Umbilical cord (tissue), 2 donors: ENCODE data around the gene WASHC4. TPM values are rescaled to one million over a fixed set of nuclear protein-coding genes. Genes with fewer than 3 reads are reported as not detected.
"Not testable (repeated sequence)": the region's sequence is repeated elsewhere in the genome, so short reads cannot be mapped to it uniquely, and the experiment has no call there.

Experiments used
- DNase-seq: peaks from one replicate; pipeline ENCODE4 v3.0.0-alpha.2; 2015; ENCODE audit warnings: low spot score
- total RNA-seq: library from RNA; depleted of rRNA; stranded (reverse); fragments of >200 nt; gene quantifications from one replicate; pipeline ENCODE4 v1.2.3, GENCODE V29; 2014; ENCODE audit warnings: low replicate concordance; ENCODE audit not compliant: insufficient read depth

Gene WASHC4
- total RNA-seq, 1 donor from 2014 or later, result 174 TPM

GRCh38 chr12:105091476-105092206, 15.9 kb upstream of the WASHC4 start:
- DNase-seq, result no peak

DNA sequence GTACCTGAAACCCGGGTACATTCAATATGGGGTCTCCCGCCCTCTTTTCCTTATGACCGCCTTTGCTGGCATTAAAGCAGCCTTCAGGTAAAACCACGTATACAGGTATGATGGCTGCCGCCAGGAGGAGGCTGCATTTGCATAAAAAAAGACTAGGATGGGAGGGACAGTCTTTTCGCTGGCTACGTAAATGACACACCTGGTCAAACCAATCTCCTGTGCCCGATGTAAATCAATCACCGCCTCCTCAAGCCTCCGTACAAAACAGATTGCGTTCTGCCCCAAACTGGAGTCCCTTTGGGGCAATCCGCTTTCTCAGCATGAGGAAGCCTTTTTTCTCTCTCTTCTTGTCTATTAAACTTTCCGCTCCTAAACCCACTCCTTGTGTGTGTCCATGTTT, 15.2 kb upstream of the WASHC4 start:
- no peak for DNase-seq

DNA sequence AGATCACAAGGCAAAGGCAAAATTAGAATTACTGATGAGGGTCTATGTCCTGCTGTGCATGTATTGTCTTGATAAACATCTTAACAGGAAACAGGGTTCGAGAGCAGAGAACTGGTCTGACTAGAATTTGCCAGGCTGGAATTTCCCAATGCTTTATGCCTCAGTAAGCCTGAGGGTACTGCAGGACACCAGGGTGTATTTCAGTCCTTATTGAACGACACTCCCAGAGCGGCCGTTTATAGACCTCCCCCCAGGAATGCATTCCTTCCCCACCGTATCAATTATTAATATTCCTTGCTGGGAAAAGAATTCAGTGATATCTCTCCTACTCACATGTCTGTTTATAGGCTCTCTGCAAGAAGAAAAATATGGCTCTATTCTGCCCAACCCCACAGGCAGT, 12.2 kb upstream of the WASHC4 start:
- not testable (repeated sequence) for DNase-seq

- no peak for DNase-seq
Observed at GRCh38 chr12:105099356-105099755, 8.2 kb upstream of the WASHC4 start.

DNA sequence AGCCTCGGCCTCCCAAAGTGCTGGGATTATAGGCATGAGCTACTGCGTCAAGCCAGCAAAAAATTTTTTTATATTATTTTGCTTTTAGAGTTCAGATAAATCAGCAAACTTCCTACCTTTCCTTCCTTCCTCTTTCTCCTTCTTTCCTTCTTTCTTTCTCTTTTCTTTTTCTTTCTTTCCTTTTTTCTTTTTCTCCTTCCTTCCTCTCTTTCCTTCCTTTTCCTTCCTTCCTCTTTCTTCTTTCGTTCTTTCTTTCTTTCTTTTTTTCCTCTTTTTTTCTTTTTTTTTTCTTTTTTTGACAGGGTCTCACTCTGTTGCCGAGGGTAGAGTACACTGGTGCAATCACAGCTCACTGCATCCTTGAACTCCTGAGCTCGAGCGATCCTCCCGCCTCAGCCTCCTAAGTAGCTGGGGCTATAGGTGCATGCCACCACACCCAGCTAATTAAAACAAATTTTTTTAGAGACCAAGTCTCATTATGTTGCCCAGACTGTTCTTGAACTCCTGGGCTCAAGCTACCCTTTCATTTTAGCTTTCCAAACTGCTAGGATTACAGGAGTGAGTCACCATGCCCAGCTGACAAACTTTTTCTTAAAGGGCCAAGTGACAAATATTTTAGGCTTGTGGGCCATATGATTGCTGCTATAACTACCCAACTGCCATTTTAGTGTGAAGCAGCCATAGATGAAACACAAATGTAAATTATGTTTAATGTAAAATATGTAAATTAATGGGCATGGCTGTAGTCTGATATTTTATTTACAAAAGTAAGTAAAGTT, 7.1 kb upstream of the WASHC4 start:
- peak; percentile 67 for DNase-seq

GRCh38 chr12:105100998-105101397, 6.5 kb upstream of the WASHC4 start:
- peak; percentile 45 for DNase-seq

GRCh38 chr12:105102673-105103072, 4.9 kb upstream of the WASHC4 start:
- no peak for DNase-seq

- no peak for DNase-seq
Observed at GRCh38 chr12:105104762-105105161, 2.8 kb upstream of the WASHC4 start.

DNA sequence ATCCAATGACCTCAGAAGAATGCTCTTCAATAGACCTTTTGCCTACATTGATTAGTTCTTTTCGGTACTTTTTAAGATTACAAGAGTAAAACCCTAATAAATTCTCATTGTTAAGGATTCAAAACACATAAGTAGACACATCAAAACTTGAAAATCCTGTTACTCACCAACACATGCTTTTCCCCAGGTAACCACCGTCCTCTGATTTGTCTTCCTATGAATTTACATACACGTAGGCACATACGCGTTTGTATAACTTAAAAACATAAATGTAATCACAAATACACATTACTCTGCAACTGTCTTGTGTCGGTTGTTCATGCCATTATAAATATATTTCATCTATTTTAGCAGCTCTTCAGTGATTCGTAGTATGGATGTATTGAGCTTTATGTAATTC, 910 bp upstream of the WASHC4 start:
- DNase-seq, result no peak

DNA sequence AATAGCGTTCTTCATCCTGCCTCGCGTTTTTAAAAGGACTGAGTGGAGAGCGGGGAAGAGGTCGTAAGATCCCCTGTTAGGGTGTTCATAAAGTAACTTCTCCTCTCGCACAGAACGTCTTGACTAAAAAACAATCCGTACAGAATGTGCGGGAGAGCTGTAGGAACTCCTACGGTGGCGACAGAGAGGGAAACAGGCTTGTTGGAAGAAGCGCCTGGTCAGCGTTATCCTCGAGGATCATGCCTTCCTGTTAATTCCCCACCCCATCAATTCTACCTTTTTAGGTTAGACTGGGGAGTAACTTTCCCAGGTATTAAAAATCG, 399 bp upstream of the WASHC4 start:
- no peak for DNase-seq

DNA sequence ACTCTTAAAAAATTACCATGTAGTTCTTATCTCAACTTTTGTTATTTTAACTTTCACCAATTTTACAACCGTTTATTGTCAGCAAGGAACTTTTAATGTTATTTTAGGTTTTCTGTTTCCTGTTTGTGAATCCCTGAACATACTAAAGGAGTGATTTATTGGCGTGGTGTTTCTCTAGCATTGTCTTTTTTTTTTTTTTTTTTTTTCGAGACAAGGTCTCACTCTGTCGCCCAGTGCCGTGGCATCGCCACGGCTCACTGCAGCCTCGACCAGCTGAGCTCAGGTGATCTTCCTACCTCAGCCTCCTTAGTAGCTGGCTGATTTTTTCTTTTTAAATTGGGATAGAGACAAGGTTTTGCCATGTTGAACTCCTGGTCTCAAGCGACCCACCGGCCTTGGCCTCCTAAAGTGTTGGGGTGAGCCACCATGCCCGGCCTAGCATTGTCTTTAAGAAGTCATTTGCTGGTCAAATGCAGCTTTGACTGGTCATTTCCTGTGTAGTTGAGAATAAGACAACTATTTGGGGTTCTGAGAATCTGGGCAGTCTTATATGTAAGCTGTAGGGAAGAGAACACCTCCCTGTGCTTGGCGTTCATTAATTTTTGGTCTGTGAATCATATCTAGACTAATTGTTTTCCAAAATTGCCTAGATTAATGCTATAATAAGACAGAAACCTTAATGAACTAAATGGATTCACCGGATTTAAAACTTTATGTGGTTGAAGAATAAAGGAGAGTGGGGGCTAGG, 2.1 kb downstream of the WASHC4 start:
- DNase-seq, result peak; percentile 12

GRCh38 chr12:105110851-105111250, 3.3 kb downstream of the WASHC4 start:
- DNase-seq, result no peak

- DNase-seq, result no peak
Observed at GRCh38 chr12:105113094-105113493, 5.6 kb downstream of the WASHC4 start.

- no peak for DNase-seq
Observed at GRCh38 chr12:105116969-105117368, 9.4 kb downstream of the WASHC4 start.

- no peak for DNase-seq
Observed at GRCh38 chr12:105120551-105120950, 13.0 kb downstream of the WASHC4 start.

- no peak for DNase-seq
Observed at GRCh38 chr12:105138248-105138647, 30.7 kb downstream of the WASHC4 start.

GRCh38 chr12:105141320-105141922, 33.9 kb downstream of the WASHC4 start:
- DNase-seq, result no peak

GRCh38 chr12:105142259-105142658, 34.7 kb downstream of the WASHC4 start:
- DNase-seq, result no peak

DNA sequence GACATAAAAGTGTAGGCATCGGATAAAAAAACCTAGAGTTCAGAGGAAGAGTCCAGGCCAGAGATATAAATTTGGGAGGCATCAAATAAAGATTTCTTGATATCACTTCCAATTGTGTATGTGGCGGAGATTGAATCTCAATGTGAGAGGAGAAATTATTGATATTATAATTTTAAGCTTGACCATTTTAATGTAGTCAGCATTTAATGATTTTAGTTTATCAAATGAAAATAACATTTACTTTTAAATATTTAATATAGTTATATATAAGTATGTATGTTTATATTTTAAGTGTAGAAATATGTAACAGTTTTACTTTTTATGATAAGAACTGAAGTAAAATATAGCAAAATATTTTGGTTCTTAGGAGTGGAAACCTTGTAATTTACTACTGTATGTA, 48.7 kb downstream of the WASHC4 start:
- no peak for DNase-seq

DNA sequence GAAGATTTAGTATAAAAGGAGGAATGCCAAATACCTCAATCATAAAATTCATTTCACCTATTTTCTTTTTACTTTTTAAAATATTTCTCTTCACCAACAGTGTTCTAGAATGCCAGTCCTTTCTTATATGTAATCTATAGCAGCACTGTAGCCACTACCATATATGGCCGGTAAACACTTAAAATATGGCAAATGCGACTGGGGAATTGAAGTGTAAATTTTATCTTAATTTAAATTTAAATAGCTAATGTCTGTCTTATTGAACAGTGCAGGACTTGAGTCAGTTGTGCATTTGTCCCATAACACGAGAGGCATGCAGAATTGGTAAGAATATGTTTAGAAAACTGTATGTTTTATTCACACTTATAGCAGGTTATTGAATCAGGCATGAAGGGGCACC, 50.1 kb downstream of the WASHC4 start:
- DNase-seq, result no peak

DNA sequence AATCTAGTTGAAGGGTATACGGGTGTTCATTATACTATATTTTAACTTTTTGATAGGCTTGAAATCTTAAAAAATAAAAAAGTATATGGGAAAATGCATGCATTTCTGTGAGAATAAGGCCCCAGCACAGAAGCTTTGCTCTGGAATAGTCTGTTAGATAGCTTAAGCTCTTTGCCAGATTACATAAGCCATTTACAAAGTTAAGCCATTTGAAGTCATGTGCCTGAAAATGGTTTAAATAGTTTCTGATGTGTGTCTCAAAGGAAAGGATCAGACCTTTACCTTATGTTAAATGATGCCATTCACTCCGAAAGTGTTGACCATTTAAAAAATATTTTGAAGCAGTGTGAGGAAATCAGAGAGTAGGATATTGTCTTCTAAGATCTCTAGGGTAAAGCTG, 51.3 kb downstream of the WASHC4 start:
- DNase-seq, result peak; percentile 52

- DNase-seq, result peak; percentile 42
Observed at GRCh38 chr12:105162174-105162573, 54.6 kb downstream of the WASHC4 start.
